Stimulated activated CD4-positive, alpha-beta T cell treated with anti-CD3 and anti-CD28 coated beads, Interleukin-1b, Interleukin-23, amount 100 ng/mL, for 48 hours (primary cell): ENCODE data around the gene MARK3.

Source experiments
- DNase-seq: peaks from one replicate; pipeline ENCODE4 v3.0.0-alpha.2; 2020

Gene MARK3

DNA sequence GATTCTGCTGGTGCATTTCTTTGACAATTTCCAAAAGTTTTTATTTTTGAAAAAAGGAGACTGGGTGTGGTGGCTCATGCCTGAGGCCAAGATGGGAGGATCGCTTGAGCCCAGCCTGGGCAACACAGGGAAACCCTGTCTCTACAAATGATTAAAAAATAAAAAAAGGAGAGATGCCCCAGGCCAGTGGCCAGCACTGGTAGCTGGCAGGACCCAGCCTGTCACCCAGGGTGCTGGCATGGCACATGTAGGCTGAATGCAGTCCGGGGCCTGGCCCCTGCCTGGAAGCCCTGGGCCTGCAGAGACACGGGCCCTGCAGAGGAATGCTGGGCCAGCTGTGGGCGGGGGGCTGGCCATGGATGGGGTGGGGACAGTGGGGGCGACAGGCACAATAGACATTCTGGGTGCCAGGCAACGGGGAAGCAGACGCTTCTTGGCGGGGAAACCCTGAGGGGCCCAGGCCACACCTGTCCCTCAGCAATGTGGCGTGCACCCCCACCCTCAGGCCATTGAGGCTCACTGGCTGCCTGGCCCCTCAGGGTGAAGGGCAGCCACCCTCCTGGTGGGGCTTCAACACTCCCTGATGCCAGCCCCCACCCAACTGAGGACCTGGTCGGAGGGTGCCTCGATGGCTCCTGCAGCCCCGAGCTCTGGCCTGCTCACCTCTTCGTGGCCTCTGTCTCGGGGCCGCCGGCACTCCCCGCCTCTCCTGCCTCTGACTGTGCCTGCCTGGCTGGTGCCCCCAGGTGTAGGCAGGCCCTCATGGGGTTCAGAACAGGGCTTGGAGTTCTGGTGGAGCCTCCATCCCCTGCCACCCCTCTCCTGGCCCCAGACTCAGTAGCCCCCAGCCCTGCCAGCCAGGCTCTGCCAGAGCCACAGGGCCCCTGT is 155.8 kb downstream of the MARK3 start:
- no peak for DNase-seq

- no peak for DNase-seq
Observed at GRCh38 chr14:103541709-103542604, 156.7 kb downstream of the MARK3 start.

- DNase-seq = no peak
Observed at GRCh38 chr14:103542605-103543088, 157.4 kb downstream of the MARK3 start.

DNA sequence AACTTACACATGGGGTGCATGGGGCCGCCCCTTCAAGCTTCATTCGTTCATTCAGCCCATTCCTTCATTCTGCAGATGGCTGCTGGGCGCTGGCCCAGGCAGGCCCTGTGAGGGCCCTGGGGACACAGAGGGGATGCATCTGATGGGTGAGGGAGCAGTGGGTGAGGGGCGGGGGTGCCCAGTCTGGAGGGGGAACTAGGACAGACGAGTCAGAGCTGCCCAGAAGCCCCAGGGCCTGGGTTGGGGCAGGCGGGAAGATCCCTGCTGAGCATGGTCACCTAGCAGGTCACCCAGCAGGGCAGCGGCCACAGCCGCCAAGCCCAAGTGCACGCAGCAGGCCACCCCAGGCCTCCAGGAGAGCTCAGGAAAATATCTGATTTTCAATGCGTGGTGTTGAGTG is 157.9 kb downstream of the MARK3 start:
- DNase-seq = no peak

DNA sequence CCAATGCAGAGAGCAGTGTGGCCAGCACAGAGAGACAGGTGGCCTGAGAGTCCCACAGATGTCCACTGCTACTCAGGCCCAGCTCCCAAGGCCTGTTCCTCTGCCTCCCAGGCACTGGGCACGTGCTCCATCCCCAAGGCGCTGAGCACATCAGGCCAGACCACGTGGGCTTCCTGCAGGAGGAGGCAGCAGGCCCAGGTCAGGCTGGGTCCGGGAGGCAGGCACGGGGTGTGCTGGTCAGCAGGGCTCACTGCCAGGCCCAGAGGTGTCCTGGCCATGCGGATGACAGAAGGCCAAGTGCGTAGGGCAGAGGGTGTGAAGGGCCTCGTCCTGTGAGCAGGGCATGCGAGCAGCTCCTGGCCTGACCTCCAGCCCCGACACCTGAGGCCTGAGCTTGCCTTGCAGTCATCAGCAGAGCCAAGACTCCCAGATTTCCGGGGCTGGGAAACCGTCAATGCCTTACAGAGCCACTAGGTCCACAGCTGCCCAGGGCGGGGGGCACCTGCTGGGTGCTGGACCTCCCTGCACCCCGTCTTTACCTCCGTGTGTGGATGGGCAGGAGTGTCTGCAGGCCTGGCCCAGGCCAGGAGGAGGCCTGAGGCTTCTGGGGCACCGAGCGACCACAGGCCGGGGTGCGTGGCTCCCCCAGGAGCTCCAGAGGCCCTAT is 158.6 kb downstream of the MARK3 start:
- DNase-seq = no peak

- no peak for DNase-seq
Observed at GRCh38 chr14:103544388-103545218, 159.4 kb downstream of the MARK3 start.

DNA sequence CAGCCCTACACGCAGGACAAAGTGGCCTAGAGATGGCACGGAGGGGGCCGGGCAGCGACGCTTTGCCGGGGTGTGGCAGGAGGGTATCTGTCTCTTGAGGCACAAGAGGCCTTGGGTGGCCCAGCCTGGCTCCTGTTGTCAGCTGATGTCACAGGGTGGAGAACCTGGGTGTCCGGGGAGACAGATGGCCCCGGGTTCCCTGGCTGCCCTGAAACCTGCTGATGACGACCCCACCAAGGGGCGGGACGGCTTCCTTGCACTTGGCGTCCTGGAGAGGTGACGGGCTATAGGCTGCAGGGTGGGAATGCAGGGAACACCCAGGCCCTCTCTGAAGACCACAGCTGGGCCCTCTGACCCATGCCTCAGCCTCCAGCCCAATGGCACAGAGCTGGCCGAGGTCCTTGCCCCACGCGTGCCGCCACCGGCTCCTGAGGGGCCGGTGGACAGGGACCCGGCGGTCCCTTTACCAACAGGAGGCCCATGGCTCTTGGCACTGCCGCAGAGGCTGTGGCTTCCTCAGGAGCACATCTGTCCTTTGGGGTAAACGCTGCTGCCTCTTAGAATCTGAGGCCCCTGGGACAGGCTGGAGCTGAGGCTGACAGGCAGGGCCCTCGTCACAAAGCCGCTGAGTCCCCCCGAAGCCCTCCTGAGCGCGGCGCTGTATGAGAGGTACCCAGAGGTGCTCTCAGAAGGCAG is 160.2 kb downstream of the MARK3 start:
- no peak for DNase-seq

GRCh38 chr14:103545915-103546651 is 160.9 kb downstream of the MARK3 start:
- no peak for DNase-seq

- peak; percentile 74 for DNase-seq
Observed at GRCh38 chr14:103546652-103547454, 161.6 kb downstream of the MARK3 start.

- DNase-seq = no peak
Observed at GRCh38 chr14:103547455-103547940, 162.3 kb downstream of the MARK3 start.

GRCh38 chr14:103547941-103548462 is 162.8 kb downstream of the MARK3 start:
- no peak for DNase-seq

DNA sequence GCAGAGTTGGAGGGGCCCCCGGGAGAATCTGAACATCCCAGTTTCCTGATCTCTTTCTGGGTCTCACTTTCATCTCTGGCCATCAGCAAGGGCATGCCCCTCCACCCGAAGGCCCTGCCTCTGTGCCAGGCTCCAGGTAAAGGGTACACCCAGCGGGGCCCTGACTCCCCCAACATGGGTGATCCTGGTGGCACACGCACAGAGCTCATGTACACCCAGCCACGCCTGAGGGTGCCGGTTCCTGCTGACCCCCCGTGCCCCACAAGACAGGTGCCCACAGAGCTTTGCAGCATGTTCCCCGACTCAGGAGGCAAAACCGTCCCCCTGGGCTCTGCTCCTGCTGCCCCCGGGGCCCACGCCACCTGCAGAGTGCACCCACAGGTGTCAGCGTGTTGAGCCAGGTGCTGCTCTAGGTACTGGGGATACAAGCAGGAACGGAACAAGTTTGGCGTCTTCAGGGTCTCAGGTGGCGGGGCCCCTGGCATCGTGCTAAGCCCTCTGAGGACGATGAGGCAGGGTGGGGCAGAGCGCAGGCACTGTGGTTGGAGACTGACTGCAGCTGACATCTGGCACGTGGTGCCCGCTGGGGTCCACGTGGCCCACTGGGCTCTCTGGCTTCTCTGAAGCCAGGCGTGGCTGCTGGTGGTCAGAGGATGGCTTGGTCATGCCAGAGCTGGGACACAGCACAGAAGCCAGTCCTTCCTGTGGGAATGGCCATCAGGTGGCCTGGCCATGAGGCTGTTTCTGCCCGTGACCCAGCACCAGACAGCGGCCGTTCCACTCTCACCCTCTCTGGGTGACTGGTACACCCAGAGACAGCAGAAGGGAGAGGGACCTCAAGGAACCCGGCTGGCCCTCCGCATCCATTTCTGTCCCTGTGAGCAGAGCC is 163.5 kb downstream of the MARK3 start:
- DNase-seq = no peak

- DNase-seq = no peak
Observed at GRCh38 chr14:103549361-103550311, 164.4 kb downstream of the MARK3 start.

DNA sequence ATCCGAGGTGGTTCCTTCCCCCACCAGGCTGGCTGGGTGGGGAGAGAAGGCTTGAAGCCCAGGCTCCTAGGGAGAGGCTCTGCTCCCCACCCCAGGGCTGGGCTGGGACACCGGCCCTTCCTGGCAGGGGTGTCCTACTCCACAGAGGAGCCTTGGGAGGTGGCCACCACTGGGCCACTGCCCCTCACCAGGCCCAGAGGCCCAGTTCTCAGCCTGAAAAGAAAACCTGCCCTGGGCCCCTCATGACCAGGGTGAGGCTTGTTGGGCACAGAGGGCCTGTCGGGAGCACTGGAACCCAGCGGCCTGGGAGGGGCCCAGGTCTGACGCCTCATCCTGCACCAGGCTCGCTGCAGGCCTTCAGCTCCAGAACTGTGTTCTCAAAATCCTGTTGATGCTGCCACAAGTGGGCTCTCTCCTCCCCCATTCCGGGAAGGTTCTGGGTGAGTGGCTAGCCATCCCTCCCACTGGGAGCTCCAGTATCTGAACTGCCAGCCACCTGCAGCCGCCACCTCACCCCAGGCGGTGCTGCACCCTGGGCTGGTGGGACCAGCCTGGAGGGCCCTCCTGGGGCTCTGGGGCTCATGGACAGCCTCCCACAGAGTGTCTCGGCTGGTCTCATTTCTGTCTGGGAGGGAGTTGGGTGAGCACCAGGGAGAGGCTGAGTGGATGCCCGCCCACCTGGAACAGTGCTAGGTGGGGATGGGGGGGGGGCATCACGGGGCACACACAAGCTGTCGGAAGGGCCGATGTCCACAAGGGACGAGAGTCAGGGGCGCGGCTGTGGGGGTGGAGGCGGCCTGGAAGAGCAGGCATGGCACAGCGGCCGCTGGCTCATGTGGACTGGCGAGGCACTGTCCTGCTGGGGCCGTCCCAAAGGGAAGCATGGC is 165.5 kb downstream of the MARK3 start:
- DNase-seq = no peak

- no peak for DNase-seq
Observed at GRCh38 chr14:103551338-103551762, 166.1 kb downstream of the MARK3 start.
